Testis (tissue), 2 donors: ENCODE data around the gene LSS.

ENCODE experiments used
- CTCF ChIP-seq, 3 experiments: fragments of 450-650 bp in 2 of 3; fragments of 200-600 bp in 1 of 3; sonication (generic) in 1 of 3; IDR thresholded peaks; one replicate each; pipeline ENCODE4 v1.5.1; 2016 to 2019; ENCODE audit warnings: antibody characterized with exemption in 3 of 3, mild to moderate bottlenecking in 2 of 3, moderate library complexity in 1 of 3
- POLR2A ChIP-seq: fragments of 450-650 bp; IDR thresholded peaks from one replicate; pipeline ENCODE4 v1.6.1; 2017; ENCODE audit warnings: antibody characterized with exemption, mild to moderate bottlenecking, moderate library complexity

- no peak for TF ChIP-seq POLR2A
- no peak for TF ChIP-seq CTCF (IDR thresholded peaks at IDR 0.05)
Observed at GRCh38 chr21:46159390-46159789, 69.2 kb downstream of the LSS start.
